ENCODE measurements around the gene TSPAN13.

The TSPAN13 gene

DNA sequence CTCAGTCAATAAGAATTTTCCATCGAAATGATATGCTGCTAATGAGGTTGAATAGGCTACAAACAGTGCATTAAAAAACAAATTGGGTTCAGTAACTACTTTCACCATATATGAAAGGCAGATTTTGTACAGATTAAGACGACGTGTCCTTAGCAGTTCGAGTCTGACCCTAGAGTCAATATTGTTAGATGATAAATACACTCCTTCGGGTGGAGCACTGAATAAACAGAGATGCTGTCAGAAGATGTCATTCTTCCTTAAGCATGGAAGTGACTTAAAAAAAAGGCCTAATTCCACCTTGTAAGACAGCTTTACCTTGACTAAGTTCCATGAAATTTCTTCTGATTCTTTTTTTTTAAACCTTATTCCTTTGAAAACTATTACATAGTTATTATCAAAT is 57.0 kb downstream of the TSPAN13 start:
- no peak overlapping the region for H3K27ac ChIP-seq
- no peak overlapping the region for H3K4me3 ChIP-seq (ENCODE audit: low read depth in 1 of 2, low read length in 1 of 2)
- H3K4me1 ChIP-seq (ENCODE audit: control insufficient read depth in 1 of 2, insufficient read depth in 1 of 2, low read depth in 1 of 2, low read length in 1 of 2) = no peaks in the 10 kb centered on the region
- TF ChIP-seq, protein P1, sequence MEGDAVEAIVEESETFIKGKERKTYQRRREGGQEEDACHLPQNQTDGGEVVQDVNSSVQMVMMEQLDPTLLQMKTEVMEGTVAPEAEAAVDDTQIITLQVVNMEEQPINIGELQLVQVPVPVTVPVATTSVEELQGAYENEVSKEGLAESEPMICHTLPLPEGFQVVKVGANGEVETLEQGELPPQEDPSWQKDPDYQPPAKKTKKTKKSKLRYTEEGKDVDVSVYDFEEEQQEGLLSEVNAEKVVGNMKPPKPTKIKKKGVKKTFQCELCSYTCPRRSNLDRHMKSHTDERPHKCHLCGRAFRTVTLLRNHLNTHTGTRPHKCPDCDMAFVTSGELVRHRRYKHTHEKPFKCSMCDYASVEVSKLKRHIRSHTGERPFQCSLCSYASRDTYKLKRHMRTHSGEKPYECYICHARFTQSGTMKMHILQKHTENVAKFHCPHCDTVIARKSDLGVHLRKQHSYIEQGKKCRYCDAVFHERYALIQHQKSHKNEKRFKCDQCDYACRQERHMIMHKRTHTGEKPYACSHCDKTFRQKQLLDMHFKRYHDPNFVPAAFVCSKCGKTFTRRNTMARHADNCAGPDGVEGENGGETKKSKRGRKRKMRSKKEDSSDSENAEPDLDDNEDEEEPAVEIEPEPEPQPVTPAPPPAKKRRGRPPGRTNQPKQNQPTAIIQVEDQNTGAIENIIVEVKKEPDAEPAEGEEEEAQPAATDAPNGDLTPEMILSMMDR (IDR thresholded peaks at IDR 0.05) = no peak
- no peaks in the 10 kb centered on the region for H3K27me3 ChIP-seq
- no peaks in the 10 kb centered on the region for H3K36me3 ChIP-seq
- H3K9me3 ChIP-seq = no peaks in the 10 kb centered on the region

DNA sequence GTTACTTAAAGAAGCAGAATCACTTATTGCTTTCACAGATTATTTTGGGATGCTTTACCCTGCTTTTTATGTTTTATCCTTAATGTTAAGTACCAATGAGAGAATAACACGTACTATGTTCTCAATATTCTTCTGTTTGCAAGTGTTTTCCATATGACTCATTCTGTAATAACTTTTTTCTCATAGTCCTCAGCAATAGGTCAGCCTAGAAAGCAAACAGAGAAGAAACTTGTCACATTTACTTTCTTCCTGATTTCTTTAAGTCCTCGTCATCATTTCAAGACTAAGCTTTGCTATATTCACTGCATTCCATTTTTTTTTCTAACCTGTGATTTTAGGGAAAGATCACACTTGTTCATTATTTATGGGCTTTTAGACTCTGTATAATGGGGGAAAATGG is 58.0 kb downstream of the TSPAN13 start:
- TF ChIP-seq, protein P1 (IDR thresholded peaks at IDR 0.05) = no peak
- Histone ChIP-seq H3K27me3 (no peaks in the 10 kb centered on the region), H3K4me3 (ENCODE audit: low read depth in 1 of 2, low read length in 1 of 2) (no peak overlapping the region), H3K9me3 (no peaks in the 10 kb centered on the region), H3K27ac (no peak overlapping the region), H3K36me3 (no peaks in the 10 kb centered on the region), H3K4me1 (ENCODE audit: control insufficient read depth in 1 of 2, insufficient read depth in 1 of 2, low read depth in 1 of 2, low read length in 1 of 2) (no peaks in the 10 kb centered on the region)

DNA sequence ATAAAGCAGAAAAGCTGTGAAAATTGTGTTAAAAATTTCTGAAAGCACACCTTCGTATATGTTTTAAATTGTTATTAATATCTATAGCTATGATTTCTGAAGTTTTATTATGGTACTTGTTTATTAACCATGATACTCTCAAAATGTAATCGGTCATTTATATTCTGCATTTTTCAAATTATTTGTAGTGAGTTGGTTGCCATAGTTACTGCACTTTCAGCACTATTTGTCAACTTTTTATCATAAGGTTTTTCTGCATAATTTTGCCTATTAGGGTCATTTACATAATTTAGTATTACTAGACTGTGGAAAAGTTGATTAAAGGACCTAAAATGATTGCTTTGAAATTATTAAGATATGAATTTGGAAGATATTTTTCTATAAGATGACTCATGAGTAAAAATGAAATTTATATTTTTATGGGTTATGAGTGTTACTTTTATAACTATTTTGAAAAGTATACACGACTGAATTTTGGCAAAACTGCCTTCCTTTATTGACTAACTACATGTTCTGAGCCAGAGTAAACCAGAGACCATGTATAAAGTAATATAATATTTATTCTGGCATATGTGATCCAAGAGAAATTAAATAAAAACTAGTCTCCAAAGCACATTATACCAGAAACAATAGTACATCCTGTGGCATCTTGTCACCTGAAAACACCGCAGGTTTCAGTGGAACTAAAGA is 59.1 kb downstream of the TSPAN13 start:
- no peaks in the 10 kb centered on the region for H3K36me3 ChIP-seq
- H3K9me3 ChIP-seq = no peaks in the 10 kb centered on the region
- H3K27ac ChIP-seq = no peak overlapping the region
- H3K4me1 ChIP-seq (ENCODE audit: control insufficient read depth in 1 of 2, insufficient read depth in 1 of 2, low read depth in 1 of 2, low read length in 1 of 2) = no peaks in the 10 kb centered on the region
- no peaks in the 10 kb centered on the region for H3K27me3 ChIP-seq
- no peak overlapping the region for H3K4me3 ChIP-seq (ENCODE audit: low read depth in 1 of 2, low read length in 1 of 2)
- TF ChIP-seq, protein P1 (IDR thresholded peaks at IDR 0.05) = no peak

DNA sequence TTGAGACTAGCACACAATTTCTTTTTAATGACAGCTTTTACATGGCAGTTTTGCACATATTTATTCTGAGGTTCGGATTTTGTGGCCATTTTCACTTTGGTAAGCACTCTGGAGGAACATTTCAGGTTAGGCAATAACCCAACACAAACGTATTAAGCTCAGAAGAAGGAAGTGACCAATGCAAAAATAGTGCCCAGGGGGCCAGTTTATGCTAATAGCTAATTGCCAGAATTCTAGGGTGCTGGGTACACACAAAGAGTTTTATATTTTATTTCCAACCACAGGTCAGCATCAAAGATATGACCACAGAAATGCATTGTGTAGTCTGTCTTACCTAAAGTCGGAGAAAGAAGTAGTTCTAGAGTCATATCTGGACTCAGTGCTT is 59.7 kb downstream of the TSPAN13 start:
- H3K9me3 ChIP-seq = no peaks in the 10 kb centered on the region
- TF ChIP-seq, protein P1 (IDR thresholded peaks at IDR 0.05) = no peak
- H3K27ac ChIP-seq = no peak overlapping the region
- H3K4me1 ChIP-seq (ENCODE audit: control insufficient read depth in 1 of 2, insufficient read depth in 1 of 2, low read depth in 1 of 2, low read length in 1 of 2) = no peaks in the 10 kb centered on the region
- H3K27me3 ChIP-seq = no peaks in the 10 kb centered on the region
- no peak overlapping the region for H3K4me3 ChIP-seq (ENCODE audit: low read depth in 1 of 2, low read length in 1 of 2)
- no peaks in the 10 kb centered on the region for H3K36me3 ChIP-seq

DNA sequence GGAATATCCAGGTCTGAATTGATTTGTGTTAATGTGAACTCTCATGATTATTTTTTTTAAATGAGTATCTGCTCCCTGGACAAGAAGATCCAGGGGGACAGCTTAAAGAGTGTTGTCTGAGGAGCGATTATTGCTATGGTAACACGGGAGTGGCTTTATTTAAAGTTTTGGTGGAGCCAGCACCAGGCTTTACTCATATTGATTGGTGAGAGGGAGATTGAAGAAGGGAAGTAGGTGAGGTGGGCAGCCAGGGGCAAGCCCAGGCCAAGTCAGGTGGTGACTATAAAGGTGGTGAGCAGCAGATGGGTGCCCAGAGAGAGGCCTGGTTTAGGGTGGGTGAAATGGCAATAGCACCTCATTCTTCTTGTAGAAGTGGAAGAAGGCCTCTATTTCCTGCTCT is 61.4 kb downstream of the TSPAN13 start:
- Histone ChIP-seq H3K9me3 (no peaks in the 10 kb centered on the region), H3K27ac (no peak overlapping the region), H3K27me3 (no peaks in the 10 kb centered on the region), H3K4me1 (ENCODE audit: control insufficient read depth in 1 of 2, insufficient read depth in 1 of 2, low read depth in 1 of 2, low read length in 1 of 2) (no peaks in the 10 kb centered on the region), H3K4me3 (ENCODE audit: low read depth in 1 of 2, low read length in 1 of 2) (no peak overlapping the region), H3K36me3 (no peaks in the 10 kb centered on the region)
- TF ChIP-seq, protein P1 (IDR thresholded peaks at IDR 0.05) = no peak
